Esophagus squamous epithelium (tissue), 5 donors: ENCODE results near the gene TRNAU1AP. TPM values are rescaled to one million over a fixed set of nuclear protein-coding genes. Genes with fewer than 3 reads are reported as not detected.
A peak's percentile ranks its signal among the peaks of the same experiment; 100 is the strongest.
"Not testable (repeated sequence)": the region's sequence is repeated elsewhere in the genome, so short reads cannot be mapped to it uniquely, and the experiment has no call there.

Source experiments
- DNase-seq: peaks from one replicate; lab custom pipeline; 2025; lab: John Stamatoyannopoulos, UW
- H3K27ac ChIP-seq, 4 donors: fragments of 200-600 bp; sonication (generic); one replicate each; pipeline ENCODE4 v1.5.1; 2016 to 2019; ENCODE audit warnings: mild to moderate bottlenecking in 1 of 4
- H3K27me3 ChIP-seq, 4 donors: fragments of 200-600 bp; sonication (generic); 1 replicate in 3 of 4; 2 replicates in 1 of 4; pipeline versions ENCODE4 v1.5.1 to v1.6.0; 2017 to 2021; ENCODE audit warnings: antibody characterized with exemption in 1 of 4
- H3K36me3 ChIP-seq, 3 donors: fragments of 200-600 bp; sonication (generic); one replicate each; pipeline ENCODE4 v1.5.1; 2016 to 2019
- H3K4me1 ChIP-seq, 3 donors: fragments of 200-600 bp; sonication (generic); one replicate each; pipeline ENCODE4 v1.5.1; 2017 to 2019
- H3K4me3 ChIP-seq, 4 donors: fragments of 200-600 bp; sonication (generic); 1 replicate in 3 of 4; 2 replicates in 1 of 4; pipeline ENCODE4 v1.5.1; 2016 to 2019; ENCODE audit warnings: mild to moderate bottlenecking in 2 of 4, moderate library complexity in 1 of 4
- H3K9me3 ChIP-seq, 3 donors: fragments of 200-600 bp; sonication (generic); one replicate each; pipeline ENCODE4 v1.5.1; 2016 to 2019
- CTCF ChIP-seq, 6 experiments: fragments of 450-650 bp in 4 of 6; fragments of 200-600 bp in 2 of 6; sonication (generic) in 2 of 6; IDR thresholded peaks; one replicate each; pipeline ENCODE4 v1.5.1; 2016 to 2019; ENCODE audit warnings: antibody characterized with exemption in 6 of 6, mild to moderate bottlenecking in 4 of 6, moderate library complexity in 4 of 6
- POLR2A ChIP-seq, 4 donors: fragments of 450-650 bp; IDR thresholded peaks; one replicate each; pipeline ENCODE4 v1.6.1; 2017; ENCODE audit warnings: antibody characterized with exemption in 4 of 4, mild to moderate bottlenecking in 4 of 4, moderate library complexity in 3 of 4
- WGBS, 2 donors: methylation state at CpG; one replicate each; pipeline ENCODE4 v1.1.5; 2018; 5-methylcytosine and 5-hydroxymethylcytosine counted together
- intact Hi-C: fragments of 100-400 bp; cut with DNase I; formaldehyde crosslinking; loops from one replicate; pipeline ENCODE4 v1.15.0; 2022
- total RNA-seq, 4 donors: library from RNA; depleted of rRNA; stranded (reverse); fragments of >200 nt; gene quantifications; one replicate each; pipeline ENCODE4 v1.1.0, GENCODE V29; 2016
- donor health status: DM: yes; HTN: yes; CAD: no.

TRNAU1AP gene
- total RNA-seq, 4 donors from 2014 or later: 12.4 to 21.4 (median 16.4) TPM

GRCh38 chr1:28535180-28535579, 17.7 kb upstream of the TRNAU1AP start:
- no peaks in the 10 kb centered on the region for H3K27me3 ChIP-seq
- intact Hi-C loops: no loop called here
- H3K36me3 ChIP-seq: peaks cover 7 to 82% (median 19%) of the 10 kb centered on the region in 3 donors
- no peak for DNase-seq
- no peaks in the 10 kb centered on the region for H3K9me3 ChIP-seq
- H3K4me3 ChIP-seq: no peak overlapping the region
- WGBS, 2 donors: no CpG with 5 or more reads among the region's 6 CpGs
- TF ChIP-seq CTCF (IDR thresholded peaks at IDR 0.05) (no peak), POLR2A (IDR thresholded peaks at IDR 0.05) (no peak)
- no peak overlapping the region for H3K27ac ChIP-seq
- no peaks in the 10 kb centered on the region for H3K4me1 ChIP-seq

GRCh38 chr1:28537457-28538199, 15.3 kb upstream of the TRNAU1AP start:
- DNase-seq: no peak
- 83 to 95% methylated on average over 3 to 6 of the region's 8 CpGs for WGBS, 2 donors
- H3K4me1 ChIP-seq: peaks cover 0 to 16% (median 0%) of the 10 kb centered on the region in 3 donors
- H3K27ac ChIP-seq: no peak overlapping the region
- H3K27me3 ChIP-seq: no peaks in the 10 kb centered on the region
- H3K9me3 ChIP-seq: no peaks in the 10 kb centered on the region
- no peak overlapping the region for H3K4me3 ChIP-seq
- peaks cover 7 to 58% (median 15%) of the 10 kb centered on the region in 3 donors for H3K36me3 ChIP-seq
- intact Hi-C loops: no loop called here
- TF ChIP-seq POLR2A (IDR thresholded peaks at IDR 0.05) (no peak), CTCF (IDR thresholded peaks at IDR 0.05) (no peak)

GRCh38 chr1:28538286-28538685, 14.6 kb upstream of the TRNAU1AP start:
- H3K4me3 ChIP-seq: no peak overlapping the region
- WGBS, 2 donors: 71 to 92% methylated on average over 4 to 6 of the region's 6 CpGs

GRCh38 chr1:28540651-28541050, 12.2 kb upstream of the TRNAU1AP start:
- no peaks in the 10 kb centered on the region for H3K9me3 ChIP-seq
- no peak overlapping the region for H3K4me3 ChIP-seq
- H3K27me3 ChIP-seq: no peaks in the 10 kb centered on the region
- H3K4me1 ChIP-seq: peaks cover 0 to 16% (median 0%) of the 10 kb centered on the region in 3 donors
- no peak for DNase-seq
- intact Hi-C loops: no loop called here
- no peak overlapping the region for H3K27ac ChIP-seq
- peaks cover 6 to 32% (median 7%) of the 10 kb centered on the region in 3 donors for H3K36me3 ChIP-seq
- TF ChIP-seq POLR2A (IDR thresholded peaks at IDR 0.05): no peak
- TF ChIP-seq CTCF (IDR thresholded peaks at IDR 0.05): no peak
- 81 to 84% methylated on average over 7 of the region's 7 CpGs for WGBS, 2 donors

More at GRCh38 chr1:28538286-28538685, 14.6 kb upstream of the TRNAU1AP start:
- Histone ChIP-seq H3K27me3 (no peaks in the 10 kb centered on the region), H3K36me3 (peaks cover 7 to 51% (median 15%) of the 10 kb centered on the region in 3 donors), H3K27ac (no peak overlapping the region), H3K4me1 (peaks cover 0 to 16% (median 0%) of the 10 kb centered on the region in 3 donors), H3K9me3 (no peaks in the 10 kb centered on the region)
- no peak for DNase-seq
- intact Hi-C loops: no loop called here
- TF ChIP-seq POLR2A (IDR thresholded peaks at IDR 0.05) (no peak), CTCF (IDR thresholded peaks at IDR 0.05) (no peak)

GRCh38 chr1:28541414-28542015, 11.4 kb upstream of the TRNAU1AP start:
- intact Hi-C loops, H3K27me3 ChIP-seq, H3K9me3 ChIP-seq, H3K4me3 ChIP-seq, DNase-seq: not testable (repeated sequence)
- WGBS, 2 donors: 68 to 75% methylated on average over 8 of the region's 8 CpGs
- Histone ChIP-seq H3K4me1 (peaks cover 0 to 16% (median 0%) of the 10 kb centered on the region in 3 donors), H3K36me3 (peaks cover 0 to 23% (median 0%) of the 10 kb centered on the region in 3 donors), H3K27ac (peak overlapping the region in 1 of 4 donors; percentile 42)
